H1 (cell line): ENCODE results near the gene UBN1. TPM values are rescaled to one million over a fixed set of nuclear protein-coding genes. Genes with fewer than 3 reads are reported as not detected.

Experiments used
- CTCF ChIA-PET: fragments of 300-600 bp; sonication (Branson Sonifier 250); formaldehyde crosslinking; loops from one replicate; lab custom pipeline; 2021; ENCODE audit not compliant: partially characterized antibody; lab: Charles Lee
- POLR2A ChIA-PET: fragments of 300-600 bp; sonication (Branson Sonifier 250); formaldehyde crosslinking; loops from one replicate; lab custom pipeline; 2021; ENCODE audit warnings: inconsistent platforms; ENCODE audit not compliant: partially characterized antibody; lab: Charles Lee
- DNase-seq, 2 experiments: peaks; one replicate each; pipeline versions ENCODE4 v3.0.0 to v3.0.0-alpha.2; 2010 to 2022; ENCODE audit warnings: low spot score in 2 of 2, low read depth in 1 of 2, mixed read lengths in 1 of 2
- FAIRE-seq: peaks from 2 replicates; lab custom pipeline; 2011; peaks lifted over from hg19 to GRCh38; lab: Jason Lieb, UNC
- H2AFZ ChIP-seq: 2 replicates; pipeline ENCODE4 v1.8.1; 2012; ENCODE audit warnings: low read length, inconsistent platforms
- H2AK5ac ChIP-seq: 2 replicates; pipeline ENCODE4 v1.6.1; 2013; ENCODE audit warnings: low read depth, low read length
- H2BK120ac ChIP-seq: replicated peaks from 2 replicates; pipeline ENCODE3; 2013; ENCODE audit warnings: low read depth, low read length, inconsistent platforms
- H2BK12ac ChIP-seq: 2 replicates; pipeline ENCODE4 v1.6.1; 2013; ENCODE audit warnings: low read depth, low read length
- H2BK15ac ChIP-seq: 2 replicates; pipeline ENCODE4 v1.6.1; 2013; ENCODE audit warnings: low read length
- H2BK20ac ChIP-seq: 2 replicates; pipeline ENCODE4 v1.6.1; 2013; ENCODE audit warnings: low read length
- H2BK5ac ChIP-seq: 2 replicates; pipeline ENCODE4 v1.6.1; 2013; ENCODE audit warnings: low read depth, low read length
- H3K14ac ChIP-seq: 2 replicates; pipeline ENCODE4 v1.6.1; 2013; ENCODE audit warnings: inconsistent platforms; ENCODE audit not compliant: insufficient read length
- H3K18ac ChIP-seq: 2 replicates; pipeline ENCODE4 v1.6.1; 2013; ENCODE audit warnings: low read length; ENCODE audit errors: extremely low read depth
- H3K23ac ChIP-seq: 2 replicates; pipeline ENCODE4 v1.6.1; 2013; ENCODE audit warnings: inconsistent platforms; ENCODE audit not compliant: insufficient read length
- H3K23me2 ChIP-seq: 2 replicates; pipeline ENCODE4 v1.6.1; 2013; ENCODE audit warnings: low read depth, low read length
- H3K27ac ChIP-seq: 2 replicates; pipeline ENCODE4 v1.6.1; 2011; ENCODE audit warnings: low read depth, low read length, inconsistent platforms
- H3K27me3 ChIP-seq, 4 experiments: replicated peaks in 1 of 4; 1 replicate in 1 of 4; 2 replicates in 3 of 4; pipeline versions ENCODE4 v1.6.1 to v1.8.1; 2011 to 2013; ENCODE audit warnings: low read length in 3 of 4, mild to moderate bottlenecking in 3 of 4, inconsistent platforms in 2 of 4, mixed read lengths in 2 of 4, moderate library complexity in 1 of 4; ENCODE audit not compliant: control insufficient read depth in 3 of 4, insufficient read depth in 3 of 4; ENCODE audit errors: extremely low read depth in 1 of 4
- H3K36me3 ChIP-seq, 4 experiments: 2 replicates each; pipeline versions ENCODE4 v1.6.1 to v1.8.1; 2011 to 2013; ENCODE audit warnings: mild to moderate bottlenecking in 4 of 4, low read length in 3 of 4, moderate library complexity in 2 of 4, control low read depth in 1 of 4, inconsistent platforms in 1 of 4; ENCODE audit not compliant: insufficient read depth in 4 of 4, control insufficient read depth in 2 of 4
- H3K4ac ChIP-seq: replicated peaks from 2 replicates; pipeline ENCODE3; 2013; ENCODE audit warnings: low read length, low read depth, mixed read lengths, inconsistent platforms; ENCODE audit not compliant: insufficient read length
- H3K4me1 ChIP-seq, 4 experiments: replicated peaks in 1 of 4; 1 replicate in 1 of 4; 2 replicates in 3 of 4; pipeline versions ENCODE4 v1.6.1 to v1.8.1; 2011 to 2013; ENCODE audit warnings: low read length in 3 of 4, inconsistent platforms in 2 of 4, mixed read lengths in 1 of 4; ENCODE audit not compliant: insufficient read depth in 4 of 4, control insufficient read depth in 3 of 4
- H3K4me2 ChIP-seq, 2 experiments: 2 replicates each; pipeline versions ENCODE4 v1.6.1 to v1.8.1; 2011 to 2013; ENCODE audit warnings: low read depth in 2 of 2, low read length in 2 of 2, control low read depth in 1 of 2, inconsistent platforms in 1 of 2, mild to moderate bottlenecking in 1 of 2; ENCODE audit not compliant: insufficient read depth in 1 of 2
- H3K4me3 ChIP-seq, 4 experiments: fragments of 200-600, 300-600 bp in 1 of 4; sonication (generic), shearing (Covaris generic), sonication (Bioruptor Twin) in 1 of 4; 2 replicates each; pipeline versions ENCODE4 v1.5.1 to v1.8.1; 2011 to 2016; ENCODE audit warnings: low read length in 4 of 4, low read depth in 3 of 4, control low read depth in 2 of 4, inconsistent platforms in 2 of 4, mild to moderate bottlenecking in 2 of 4, mixed read lengths in 1 of 4, moderate library complexity in 1 of 4; ENCODE audit not compliant: insufficient read depth in 2 of 4; ENCODE audit errors: extremely low read depth in 1 of 4
- H3K56ac ChIP-seq: replicated peaks from 2 replicates; pipeline ENCODE3; 2013; ENCODE audit warnings: low read depth, mild to moderate bottlenecking, mixed read lengths, low read length, inconsistent platforms; ENCODE audit not compliant: insufficient read length
- H3K79me1 ChIP-seq: 2 replicates; pipeline ENCODE4 v1.6.1; 2013; ENCODE audit warnings: low read depth, low read length, control low read depth
- H3K79me2 ChIP-seq, 2 experiments: 2 replicates each; pipeline versions ENCODE4 v1.6.1 to v1.8.1; 2012 to 2013; ENCODE audit warnings: low read length in 2 of 2, mild to moderate bottlenecking in 2 of 2, inconsistent platforms in 1 of 2; ENCODE audit not compliant: insufficient read depth in 2 of 2, control insufficient read depth in 1 of 2
- H3K9ac ChIP-seq, 4 experiments: replicated peaks in 1 of 4; 1 replicate in 1 of 4; 2 replicates in 3 of 4; pipeline versions ENCODE4 v1.6.1 to v1.8.1; 2011 to 2013; ENCODE audit warnings: low read depth in 3 of 4, low read length in 3 of 4, control low read depth in 2 of 4, mild to moderate bottlenecking in 2 of 4, moderate library complexity in 2 of 4, inconsistent platforms in 1 of 4; ENCODE audit errors: extremely low read depth in 1 of 4
- H3K9me3 ChIP-seq, 2 experiments: 2 replicates each; pipeline versions ENCODE4 v1.6.1 to v1.8.1; 2012 to 2013; ENCODE audit warnings: mild to moderate bottlenecking in 2 of 2, moderate library complexity in 2 of 2, control low read depth in 1 of 2, inconsistent platforms in 1 of 2, low read depth in 1 of 2, low read length in 1 of 2, mixed read lengths in 1 of 2; ENCODE audit not compliant: insufficient read depth in 2 of 2
- H4K20me1 ChIP-seq, 2 experiments: replicated peaks in 1 of 2; 2 replicates each; pipeline versions ENCODE3 to v1.8.1; 2011 to 2013; ENCODE audit warnings: inconsistent platforms in 2 of 2, low read length in 2 of 2, mild to moderate bottlenecking in 1 of 2; ENCODE audit not compliant: insufficient read depth in 2 of 2, control insufficient read depth in 1 of 2
- H4K5ac ChIP-seq: 2 replicates; pipeline ENCODE4 v1.6.1; 2013; ENCODE audit warnings: low read length, low read depth, mixed read lengths, inconsistent platforms; ENCODE audit not compliant: insufficient read length
- H4K8ac ChIP-seq: 2 replicates; pipeline ENCODE4 v1.8.0; 2013; ENCODE audit warnings: mild to moderate bottlenecking, moderate library complexity, low read length, inconsistent platforms; ENCODE audit not compliant: insufficient read depth; ENCODE audit errors: extremely low read depth
- H4K91ac ChIP-seq: replicated peaks from 2 replicates; pipeline ENCODE3; 2013; ENCODE audit warnings: low read length, mixed read lengths, inconsistent platforms; ENCODE audit not compliant: insufficient read length
- CBX8 ChIP-seq: fragments of 300-800, 300-1000 bp; sonication (generic); IDR thresholded peaks from 2 replicates; pipeline ENCODE4 v1.7.1; 2016; ENCODE audit warnings: low read depth, low read length, borderline replicate concordance
- RAD21 ChIP-seq, 2 experiments: IDR thresholded peaks in 1 of 2; conservative IDR thresholded peaks in 1 of 2; 2 replicates each; pipeline ENCODE4 v1.6.1; 2011; ENCODE audit warnings: low read depth in 2 of 2, low read length in 2 of 2, improper control_type of control experiment in 1 of 2, inconsistent platforms in 1 of 2, mild to moderate bottlenecking in 1 of 2, moderate library complexity in 1 of 2
- WGBS, 2 experiments: shearing (Covaris generic) in 1 of 2; methylation state at CpG; one replicate each; pipeline versions ENCODE4 v1.1.6 to v1.1.7; 2013 to 2015; ENCODE audit warnings: low lambda C conversion rate in 2 of 2, mixed read lengths in 2 of 2, inconsistent platforms in 1 of 2, low coverage in 1 of 2, missing lambda C conversion rate in 1 of 2; ENCODE audit not compliant: insufficient replicate concordance in 2 of 2, insufficient coverage in 1 of 2, insufficient read length in 1 of 2; ENCODE audit errors: extremely low coverage in 1 of 2, missing lambda C conversion rate in 1 of 2; 5-methylcytosine and 5-hydroxymethylcytosine counted together
- polyA plus RNA-seq, 7 experiments: library from polyadenylated mRNA; depleted of rRNA in 3 of 7; stranded (reverse) in 5 of 7; unstranded in 2 of 7; fragments of >200 nt in 5 of 7; fragments of 200-250 nt in 2 of 7; gene quantifications; 1 replicate in 5 of 7; 2 replicates in 1 of 7; 4 replicates in 1 of 7; pipeline versions ENCODE4 v1.2.1 to v1.2.3, GENCODE V29; 2011 to 2013; ENCODE audit warnings: missing spikeins in 2 of 7, mixed read lengths in 2 of 7
- total RNA-seq: library from RNA; stranded (reverse); fragmentation: NEBNext Ultra II Directional; extraction: Animal tissue kit (Norgen Biotek cat#: 25700); gene quantifications from 2 replicates; pipeline ENCODE4 v1.2.1, GENCODE V29; 2021

The UBN1 gene
- total and polyA plus RNA-seq, 2 of the 8 experiments (the other 6 are each of a cell fraction or from before 2014, with no cell fraction given) = 16.2 to 37.0 TPM

DNA sequence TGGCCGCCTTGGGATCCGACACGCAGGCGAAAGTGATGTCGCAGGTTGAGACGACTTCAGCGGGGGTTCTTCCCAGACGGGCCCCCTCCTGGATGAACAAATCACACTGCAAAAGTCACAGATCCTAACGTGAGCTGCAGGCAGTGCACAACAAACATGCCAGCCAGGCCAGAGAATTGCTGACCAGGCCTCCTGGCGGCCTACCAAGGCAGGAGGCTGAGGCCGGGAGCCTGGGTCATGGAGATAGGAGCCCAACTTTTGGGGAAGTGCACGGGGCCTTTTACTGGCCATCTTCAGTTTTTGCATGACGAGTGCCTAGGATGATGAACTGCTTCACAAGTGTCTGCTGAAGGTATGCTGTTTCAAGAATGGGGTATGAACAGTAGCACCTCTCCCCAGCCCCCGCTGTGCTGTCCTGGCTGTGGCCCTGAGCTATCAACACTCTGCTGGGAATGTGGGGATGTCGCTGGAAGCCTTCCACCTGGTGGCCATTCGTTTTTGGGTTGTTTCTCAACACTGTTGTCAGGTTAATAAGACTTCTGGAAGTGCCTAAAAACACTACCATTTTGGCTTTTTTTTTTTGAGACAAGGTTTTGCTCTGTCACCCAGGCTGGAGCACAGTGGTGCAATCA is 32.6 kb upstream of the UBN1 start:
- H2AK5ac ChIP-seq = no peak overlapping the region
- H4K91ac ChIP-seq = no peak overlapping the region
- no peaks in the 10 kb centered on the region for H3K79me1 ChIP-seq
- peaks cover 7 to 53% (median 40%) of the 10 kb centered on the region in 4 experiments for H3K36me3 ChIP-seq
- H2BK120ac ChIP-seq = no peak overlapping the region
- no peak overlapping the region for H2AFZ ChIP-seq
- H4K8ac ChIP-seq = no peak overlapping the region
- no peaks in the 10 kb centered on the region for H3K27me3 ChIP-seq
- H2BK5ac ChIP-seq = no peak overlapping the region
- H2BK15ac ChIP-seq = no peak overlapping the region
- H4K20me1 ChIP-seq = peaks cover 0 to 8% of the 10 kb centered on the region in 2 experiments
- H3K27ac ChIP-seq = no peak overlapping the region
- no peaks in the 10 kb centered on the region for H3K23me2 ChIP-seq
- no peak overlapping the region for H4K5ac ChIP-seq
- no peaks in the 10 kb centered on the region for H3K9me3 ChIP-seq
- DNase-seq (no peak), FAIRE-seq (no peak)
- H3K4me1 ChIP-seq = no peaks in the 10 kb centered on the region
- H3K79me2 ChIP-seq = no peaks in the 10 kb centered on the region
- H3K23ac ChIP-seq = no peak overlapping the region
- no peak overlapping the region for H3K4me2 ChIP-seq
- POLR2A ChIA-PET = interaction anchor here (0.9 to 1.0 kb wide), 3 partner anchors 10 to 59 kb away, joined by 3 to 4 read pairs (median 3); no protein-coding TSS in a partner anchor
- H3K9ac ChIP-seq = no peak overlapping the region
- no peak overlapping the region for H3K18ac ChIP-seq
- TF ChIP-seq RAD21 (IDR thresholded peaks at IDR 0.05 in 1 of 2, conservative IDR thresholded peaks at IDR 0.05 in 1 of 2; ENCODE audit: low read depth in 2 of 2, low read length in 2 of 2) (peak in 1 of 2 experiments; percentile 4; a peak in 2 of 4 replicates), CBX8 (no peak)
- no peak overlapping the region for H3K14ac ChIP-seq
- H2BK20ac ChIP-seq = no peak overlapping the region
- no peak overlapping the region for H2BK12ac ChIP-seq
- no peak overlapping the region for H3K56ac ChIP-seq
- no peak overlapping the region for H3K4ac ChIP-seq
- 95% methylated on average over 15 of the region's 16 CpGs; no CpG with 5 or more reads in 1 of the 2 experiments for WGBS, 2 experiments
- CTCF ChIA-PET = interaction anchor here (0.6 to 1.8 kb wide), 3 partner anchors 41 to 98 kb away, joined by 3 to 7 read pairs (median 3); no protein-coding TSS in a partner anchor
- no peak overlapping the region for H3K4me3 ChIP-seq
